Right lobe of liver (tissue), 4 donors: ENCODE measurements around the gene CARD6.
"Not testable (repeated sequence)": the region's sequence is repeated elsewhere in the genome, so short reads cannot be mapped to it uniquely, and the experiment has no call there.

Experiments
- POLR2A ChIP-seq: fragments of 450-650 bp; IDR thresholded peaks from one replicate; pipeline ENCODE4 v1.6.1; 2017; ENCODE audit warnings: antibody characterized with exemption, mild to moderate bottlenecking
- TF ChIP-seq, protein P1 (sequence below), 4 donors: fragments of 200-600 bp in 3 of 4; fragments of 450-650 bp in 1 of 4; IDR thresholded peaks; one replicate each; pipeline versions ENCODE4 v1.5.1 to v1.8.0; 2016 to 2022; ENCODE audit warnings: antibody characterized with exemption in 4 of 4, mild to moderate bottlenecking in 2 of 4
- donor health status: DM: no; HTN: no; CAD: no.
- donor health status: DM: no; HTN: no; CAD: no.
- donor health status: DM: no; HTN: yes; CAD: no.

DNA sequence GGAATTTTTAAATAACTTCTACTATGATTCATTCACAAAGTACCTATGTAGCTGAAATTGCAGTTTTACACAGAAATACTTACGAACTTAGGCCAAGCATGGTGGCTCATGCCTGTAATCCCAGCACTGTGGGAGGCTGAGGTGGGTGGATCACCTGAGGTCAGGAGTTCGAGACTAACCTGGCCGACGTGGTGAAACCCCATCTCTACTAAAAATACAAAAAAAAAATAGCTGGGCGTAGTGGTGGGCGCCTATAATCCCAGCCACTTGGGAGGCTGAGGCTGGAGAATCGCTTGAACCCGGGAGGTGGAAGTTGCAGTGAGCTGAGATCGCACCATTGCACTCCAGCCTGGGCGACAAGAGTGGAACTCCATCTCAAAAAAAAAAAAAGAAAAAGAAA is 48.5 kb upstream of the CARD6 start:
- not testable (repeated sequence) for TF ChIP-seq POLR2A
- TF ChIP-seq, protein P1, sequence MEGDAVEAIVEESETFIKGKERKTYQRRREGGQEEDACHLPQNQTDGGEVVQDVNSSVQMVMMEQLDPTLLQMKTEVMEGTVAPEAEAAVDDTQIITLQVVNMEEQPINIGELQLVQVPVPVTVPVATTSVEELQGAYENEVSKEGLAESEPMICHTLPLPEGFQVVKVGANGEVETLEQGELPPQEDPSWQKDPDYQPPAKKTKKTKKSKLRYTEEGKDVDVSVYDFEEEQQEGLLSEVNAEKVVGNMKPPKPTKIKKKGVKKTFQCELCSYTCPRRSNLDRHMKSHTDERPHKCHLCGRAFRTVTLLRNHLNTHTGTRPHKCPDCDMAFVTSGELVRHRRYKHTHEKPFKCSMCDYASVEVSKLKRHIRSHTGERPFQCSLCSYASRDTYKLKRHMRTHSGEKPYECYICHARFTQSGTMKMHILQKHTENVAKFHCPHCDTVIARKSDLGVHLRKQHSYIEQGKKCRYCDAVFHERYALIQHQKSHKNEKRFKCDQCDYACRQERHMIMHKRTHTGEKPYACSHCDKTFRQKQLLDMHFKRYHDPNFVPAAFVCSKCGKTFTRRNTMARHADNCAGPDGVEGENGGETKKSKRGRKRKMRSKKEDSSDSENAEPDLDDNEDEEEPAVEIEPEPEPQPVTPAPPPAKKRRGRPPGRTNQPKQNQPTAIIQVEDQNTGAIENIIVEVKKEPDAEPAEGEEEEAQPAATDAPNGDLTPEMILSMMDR (IDR thresholded peaks at IDR 0.05) = not testable (repeated sequence)
